H1 (cell line): ENCODE results near the gene TMEM181. TPM values are rescaled to one million over a fixed set of nuclear protein-coding genes. Genes with fewer than 3 reads are reported as not detected.

Experiments
- CTCF ChIA-PET: fragments of 300-600 bp; sonication (Branson Sonifier 250); formaldehyde crosslinking; loops from one replicate; lab custom pipeline; 2021; ENCODE audit not compliant: partially characterized antibody; lab: Charles Lee
- POLR2A ChIA-PET: fragments of 300-600 bp; sonication (Branson Sonifier 250); formaldehyde crosslinking; loops from one replicate; lab custom pipeline; 2021; ENCODE audit warnings: inconsistent platforms; ENCODE audit not compliant: partially characterized antibody; lab: Charles Lee
- DNase-seq, 2 experiments: peaks; one replicate each; pipeline versions ENCODE4 v3.0.0 to v3.0.0-alpha.2; 2010 to 2022; ENCODE audit warnings: low spot score in 2 of 2, low read depth in 1 of 2, mixed read lengths in 1 of 2
- FAIRE-seq: peaks from 2 replicates; lab custom pipeline; 2011; peaks lifted over from hg19 to GRCh38; lab: Jason Lieb, UNC
- H2AFZ ChIP-seq: 2 replicates; pipeline ENCODE4 v1.8.1; 2012; ENCODE audit warnings: low read length, inconsistent platforms
- H2AK5ac ChIP-seq: 2 replicates; pipeline ENCODE4 v1.6.1; 2013; ENCODE audit warnings: low read depth, low read length
- H2BK120ac ChIP-seq: replicated peaks from 2 replicates; pipeline ENCODE3; 2013; ENCODE audit warnings: low read depth, low read length, inconsistent platforms
- H2BK12ac ChIP-seq: 2 replicates; pipeline ENCODE4 v1.6.1; 2013; ENCODE audit warnings: low read depth, low read length
- H2BK15ac ChIP-seq: 2 replicates; pipeline ENCODE4 v1.6.1; 2013; ENCODE audit warnings: low read length
- H2BK20ac ChIP-seq: 2 replicates; pipeline ENCODE4 v1.6.1; 2013; ENCODE audit warnings: low read length
- H2BK5ac ChIP-seq: 2 replicates; pipeline ENCODE4 v1.6.1; 2013; ENCODE audit warnings: low read depth, low read length
- H3K14ac ChIP-seq: 2 replicates; pipeline ENCODE4 v1.6.1; 2013; ENCODE audit warnings: inconsistent platforms; ENCODE audit not compliant: insufficient read length
- H3K18ac ChIP-seq: 2 replicates; pipeline ENCODE4 v1.6.1; 2013; ENCODE audit warnings: low read length; ENCODE audit errors: extremely low read depth
- H3K23ac ChIP-seq: 2 replicates; pipeline ENCODE4 v1.6.1; 2013; ENCODE audit warnings: inconsistent platforms; ENCODE audit not compliant: insufficient read length
- H3K23me2 ChIP-seq: 2 replicates; pipeline ENCODE4 v1.6.1; 2013; ENCODE audit warnings: low read depth, low read length
- H3K27ac ChIP-seq: 2 replicates; pipeline ENCODE4 v1.6.1; 2011; ENCODE audit warnings: low read depth, low read length, inconsistent platforms
- H3K27me3 ChIP-seq, 4 experiments: replicated peaks in 1 of 4; 1 replicate in 1 of 4; 2 replicates in 3 of 4; pipeline versions ENCODE4 v1.6.1 to v1.8.1; 2011 to 2013; ENCODE audit warnings: low read length in 3 of 4, mild to moderate bottlenecking in 3 of 4, inconsistent platforms in 2 of 4, mixed read lengths in 2 of 4, moderate library complexity in 1 of 4; ENCODE audit not compliant: control insufficient read depth in 3 of 4, insufficient read depth in 3 of 4; ENCODE audit errors: extremely low read depth in 1 of 4
- H3K36me3 ChIP-seq, 4 experiments: 2 replicates each; pipeline versions ENCODE4 v1.6.1 to v1.8.1; 2011 to 2013; ENCODE audit warnings: mild to moderate bottlenecking in 4 of 4, low read length in 3 of 4, moderate library complexity in 2 of 4, control low read depth in 1 of 4, inconsistent platforms in 1 of 4; ENCODE audit not compliant: insufficient read depth in 4 of 4, control insufficient read depth in 2 of 4
- H3K4ac ChIP-seq: replicated peaks from 2 replicates; pipeline ENCODE3; 2013; ENCODE audit warnings: low read length, low read depth, mixed read lengths, inconsistent platforms; ENCODE audit not compliant: insufficient read length
- H3K4me1 ChIP-seq, 4 experiments: replicated peaks in 1 of 4; 1 replicate in 1 of 4; 2 replicates in 3 of 4; pipeline versions ENCODE4 v1.6.1 to v1.8.1; 2011 to 2013; ENCODE audit warnings: low read length in 3 of 4, inconsistent platforms in 2 of 4, mixed read lengths in 1 of 4; ENCODE audit not compliant: insufficient read depth in 4 of 4, control insufficient read depth in 3 of 4
- H3K4me2 ChIP-seq, 2 experiments: 2 replicates each; pipeline versions ENCODE4 v1.6.1 to v1.8.1; 2011 to 2013; ENCODE audit warnings: low read depth in 2 of 2, low read length in 2 of 2, control low read depth in 1 of 2, inconsistent platforms in 1 of 2, mild to moderate bottlenecking in 1 of 2; ENCODE audit not compliant: insufficient read depth in 1 of 2
- H3K4me3 ChIP-seq, 4 experiments: fragments of 200-600, 300-600 bp in 1 of 4; sonication (generic), shearing (Covaris generic), sonication (Bioruptor Twin) in 1 of 4; 2 replicates each; pipeline versions ENCODE4 v1.5.1 to v1.8.1; 2011 to 2016; ENCODE audit warnings: low read length in 4 of 4, low read depth in 3 of 4, control low read depth in 2 of 4, inconsistent platforms in 2 of 4, mild to moderate bottlenecking in 2 of 4, mixed read lengths in 1 of 4, moderate library complexity in 1 of 4; ENCODE audit not compliant: insufficient read depth in 2 of 4; ENCODE audit errors: extremely low read depth in 1 of 4
- H3K56ac ChIP-seq: replicated peaks from 2 replicates; pipeline ENCODE3; 2013; ENCODE audit warnings: low read depth, mild to moderate bottlenecking, mixed read lengths, low read length, inconsistent platforms; ENCODE audit not compliant: insufficient read length
- H3K79me1 ChIP-seq: 2 replicates; pipeline ENCODE4 v1.6.1; 2013; ENCODE audit warnings: low read depth, low read length, control low read depth
- H3K79me2 ChIP-seq, 2 experiments: 2 replicates each; pipeline versions ENCODE4 v1.6.1 to v1.8.1; 2012 to 2013; ENCODE audit warnings: low read length in 2 of 2, mild to moderate bottlenecking in 2 of 2, inconsistent platforms in 1 of 2; ENCODE audit not compliant: insufficient read depth in 2 of 2, control insufficient read depth in 1 of 2
- H3K9ac ChIP-seq, 4 experiments: replicated peaks in 1 of 4; 1 replicate in 1 of 4; 2 replicates in 3 of 4; pipeline versions ENCODE4 v1.6.1 to v1.8.1; 2011 to 2013; ENCODE audit warnings: low read depth in 3 of 4, low read length in 3 of 4, control low read depth in 2 of 4, mild to moderate bottlenecking in 2 of 4, moderate library complexity in 2 of 4, inconsistent platforms in 1 of 4; ENCODE audit errors: extremely low read depth in 1 of 4
- H3K9me3 ChIP-seq, 2 experiments: 2 replicates each; pipeline versions ENCODE4 v1.6.1 to v1.8.1; 2012 to 2013; ENCODE audit warnings: mild to moderate bottlenecking in 2 of 2, moderate library complexity in 2 of 2, control low read depth in 1 of 2, inconsistent platforms in 1 of 2, low read depth in 1 of 2, low read length in 1 of 2, mixed read lengths in 1 of 2; ENCODE audit not compliant: insufficient read depth in 2 of 2
- H4K20me1 ChIP-seq, 2 experiments: replicated peaks in 1 of 2; 2 replicates each; pipeline versions ENCODE3 to v1.8.1; 2011 to 2013; ENCODE audit warnings: inconsistent platforms in 2 of 2, low read length in 2 of 2, mild to moderate bottlenecking in 1 of 2; ENCODE audit not compliant: insufficient read depth in 2 of 2, control insufficient read depth in 1 of 2
- H4K5ac ChIP-seq: 2 replicates; pipeline ENCODE4 v1.6.1; 2013; ENCODE audit warnings: low read length, low read depth, mixed read lengths, inconsistent platforms; ENCODE audit not compliant: insufficient read length
- H4K8ac ChIP-seq: 2 replicates; pipeline ENCODE4 v1.8.0; 2013; ENCODE audit warnings: mild to moderate bottlenecking, moderate library complexity, low read length, inconsistent platforms; ENCODE audit not compliant: insufficient read depth; ENCODE audit errors: extremely low read depth
- H4K91ac ChIP-seq: replicated peaks from 2 replicates; pipeline ENCODE3; 2013; ENCODE audit warnings: low read length, mixed read lengths, inconsistent platforms; ENCODE audit not compliant: insufficient read length
- CBX5 ChIP-seq: fragments of 300-800, 300-1000 bp; sonication (generic); IDR thresholded peaks from 2 replicates; pipeline ENCODE4 v1.7.1; 2016; ENCODE audit warnings: antibody characterized with exemption, low read length, low read depth
- MAFK ChIP-seq: IDR thresholded peaks from 2 replicates; pipeline ENCODE4 v1.6.1; 2012; ENCODE audit warnings: low read depth, mild to moderate bottlenecking, improper control_type of control experiment, low read length
- POU5F1 ChIP-seq: IDR thresholded peaks from 2 replicates; pipeline ENCODE4 v1.6.1; 2011; ENCODE audit warnings: low read depth, mild to moderate bottlenecking, low read length, moderate library complexity
- SP1 ChIP-seq: IDR thresholded peaks from 2 replicates; pipeline ENCODE4 v1.6.1; 2011; ENCODE audit warnings: low read depth, low read length
- TCF12 ChIP-seq: IDR thresholded peaks from 2 replicates; pipeline ENCODE4 v1.6.1; 2011; ENCODE audit warnings: low read depth, mild to moderate bottlenecking, low read length
- WGBS, 2 experiments: shearing (Covaris generic) in 1 of 2; methylation state at CpG; one replicate each; pipeline versions ENCODE4 v1.1.6 to v1.1.7; 2013 to 2015; ENCODE audit warnings: low lambda C conversion rate in 2 of 2, mixed read lengths in 2 of 2, inconsistent platforms in 1 of 2, low coverage in 1 of 2, missing lambda C conversion rate in 1 of 2; ENCODE audit not compliant: insufficient replicate concordance in 2 of 2, insufficient coverage in 1 of 2, insufficient read length in 1 of 2; ENCODE audit errors: extremely low coverage in 1 of 2, missing lambda C conversion rate in 1 of 2; 5-methylcytosine and 5-hydroxymethylcytosine counted together
- polyA plus RNA-seq, 7 experiments: library from polyadenylated mRNA; depleted of rRNA in 3 of 7; stranded (reverse) in 5 of 7; unstranded in 2 of 7; fragments of >200 nt in 5 of 7; fragments of 200-250 nt in 2 of 7; gene quantifications; 1 replicate in 5 of 7; 2 replicates in 1 of 7; 4 replicates in 1 of 7; pipeline versions ENCODE4 v1.2.1 to v1.2.3, GENCODE V29; 2011 to 2013; ENCODE audit warnings: missing spikeins in 2 of 7, mixed read lengths in 2 of 7
- total RNA-seq: library from RNA; stranded (reverse); fragmentation: NEBNext Ultra II Directional; extraction: Animal tissue kit (Norgen Biotek cat#: 25700); gene quantifications from 2 replicates; pipeline ENCODE4 v1.2.1, GENCODE V29; 2021

The TMEM181 gene
- total and polyA plus RNA-seq, 2 of the 8 experiments (the other 6 are each of a cell fraction or from before 2014, with no cell fraction given), result 8.6 to 19.0 TPM

DNA sequence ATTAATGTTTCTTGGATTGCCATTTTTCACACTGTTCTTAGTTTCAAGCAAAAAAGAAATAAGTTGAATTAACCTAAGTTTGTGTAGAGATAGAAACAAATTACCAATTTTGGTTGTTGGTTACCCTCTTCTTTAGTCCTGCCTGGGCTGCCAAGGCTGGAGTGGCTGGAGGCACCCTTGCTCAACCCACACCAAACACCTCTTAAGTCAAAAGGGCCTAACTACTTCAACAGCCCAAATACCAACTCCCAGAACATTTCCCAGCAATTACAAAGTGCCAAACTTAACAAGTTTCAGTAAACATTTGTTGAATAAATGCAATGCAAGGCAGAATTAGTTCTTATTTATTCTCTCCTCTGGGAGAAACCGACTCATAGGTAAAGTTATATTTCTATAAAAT lies 38.1 kb upstream of the TMEM181 start:
- Histone ChIP-seq H2BK120ac (no peak overlapping the region), H3K4ac (no peak overlapping the region), H3K23me2 (no peaks in the 10 kb centered on the region), H2BK20ac (no peak overlapping the region), H2AK5ac (no peak overlapping the region), H2AFZ (no peak overlapping the region), H2BK15ac (no peak overlapping the region), H3K9me3 (no peaks in the 10 kb centered on the region), H2BK12ac (no peak overlapping the region), H3K36me3 (no peaks in the 10 kb centered on the region), H4K91ac (no peak overlapping the region), H3K14ac (no peak overlapping the region), H4K5ac (no peak overlapping the region), H2BK5ac (no peak overlapping the region), H3K79me2 (no peaks in the 10 kb centered on the region), H4K20me1 (no peaks in the 10 kb centered on the region), H4K8ac (no peak overlapping the region), H3K23ac (no peak overlapping the region), H3K18ac (no peak overlapping the region), H3K27me3 (no peaks in the 10 kb centered on the region), H3K9ac (no peak overlapping the region), H3K4me3 (no peak overlapping the region), H3K27ac (no peak overlapping the region), H3K56ac (no peak overlapping the region), H3K4me1 (peaks cover 0 to 5% (median 4%) of the 10 kb centered on the region in 4 experiments; a peak in 4 of 7 replicates), H3K79me1 (no peaks in the 10 kb centered on the region), H3K4me2 (no peak overlapping the region)
- no peak for FAIRE-seq
- POLR2A ChIA-PET, result no interaction called here
- DNase-seq, result no peak
- TF ChIP-seq TCF12 (no peak), CBX5 (no peak), SP1 (no peak), MAFK (no peak), POU5F1 (no peak)
- CTCF ChIA-PET, result interaction anchor here (0.6 to 4.5 kb wide), 5 partner anchors 12 to 448 kb away, joined by 3 to 24 read pairs (median 3); no protein-coding TSS in a partner anchor
- 89% methylated on average over 1 of the region's 1 CpG; no CpG with 5 or more reads in 1 of the 2 experiments for WGBS, 2 experiments
